ENCODE results near the gene ARSB. TPM values are rescaled to one million over a fixed set of nuclear protein-coding genes. Genes with fewer than 3 reads are reported as not detected.

Gene ARSB
- total and polyA plus RNA-seq, 10 of the 15 experiments (the other 5 are each of a cell fraction or from before 2014, with no cell fraction given), result 1.2 to 8.2 (median 6.1) TPM

GRCh38 chr5:78985725-78986223 lies 664 bp upstream of the ARSB start (continued):
- TF ChIP-seq, protein P1, sequence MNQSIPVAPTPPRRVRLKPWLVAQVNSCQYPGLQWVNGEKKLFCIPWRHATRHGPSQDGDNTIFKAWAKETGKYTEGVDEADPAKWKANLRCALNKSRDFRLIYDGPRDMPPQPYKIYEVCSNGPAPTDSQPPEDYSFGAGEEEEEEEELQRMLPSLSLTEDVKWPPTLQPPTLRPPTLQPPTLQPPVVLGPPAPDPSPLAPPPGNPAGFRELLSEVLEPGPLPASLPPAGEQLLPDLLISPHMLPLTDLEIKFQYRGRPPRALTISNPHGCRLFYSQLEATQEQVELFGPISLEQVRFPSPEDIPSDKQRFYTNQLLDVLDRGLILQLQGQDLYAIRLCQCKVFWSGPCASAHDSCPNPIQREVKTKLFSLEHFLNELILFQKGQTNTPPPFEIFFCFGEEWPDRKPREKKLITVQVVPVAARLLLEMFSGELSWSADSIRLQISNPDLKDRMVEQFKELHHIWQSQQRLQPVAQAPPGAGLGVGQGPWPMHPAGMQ (IDR thresholded peaks at IDR 0.05; ENCODE audit: borderline replicate concordance), result no peak
- TF ChIP-seq EP300 (IDR thresholded peaks at IDR 0.05; ENCODE audit: borderline replicate concordance in 1 of 2, control insufficient read depth in 1 of 2, low read depth in 2 of 2, low read length in 2 of 2) (peak; percentile 65 to 75), ELK1 (IDR thresholded peaks at IDR 0.05; ENCODE audit: low read depth, low read length) (no peak), NR2C1 (IDR thresholded peaks at IDR 0.05) (no peak), SMAD5 (IDR thresholded peaks at IDR 0.05; ENCODE audit: low read depth) (peak; percentile 24; the same call in 1 of the 2 replicates), ZSCAN29 (IDR thresholded peaks at IDR 0.05) (no peak), RBBP5 (conservative IDR thresholded peaks at IDR 0.05) (no peak), BCL11A (IDR thresholded peaks at IDR 0.05; ENCODE audit: low read depth, low read length) (peak; percentile 96), JUND (IDR thresholded peaks at IDR 0.05; ENCODE audit: low read depth, low read length) (peak; percentile 81; the same call in 1 of the 2 replicates), RAD51 (IDR thresholded peaks at IDR 0.05) (peak; percentile 60; the same call in 1 of the 2 replicates), MYC (IDR thresholded peaks at IDR 0.05; ENCODE audit: insufficient read depth, insufficient read length, insufficient replicate concordance, low read length, severe bottlenecking) (no peak), JUNB (IDR thresholded peaks at IDR 0.05) (peak; percentile 98), GATAD2B (conservative IDR thresholded peaks at IDR 0.05; ENCODE audit: low read depth) (no peak), CBX3 (IDR thresholded peaks at IDR 0.05; ENCODE audit: borderline replicate concordance, low read depth) (no peak), STAT1 (conservative IDR thresholded peaks at IDR 0.05) (no peak), WRNIP1 (IDR thresholded peaks at IDR 0.05; ENCODE audit: borderline replicate concordance, low read depth, low read length) (no peak), ZNF217 (IDR thresholded peaks at IDR 0.05) (no peak), CREB1 (IDR thresholded peaks at IDR 0.05; ENCODE audit: low read depth) (peak; percentile 56; the same call in 1 of the 2 replicates)
- TF ChIP-seq, protein P2, sequence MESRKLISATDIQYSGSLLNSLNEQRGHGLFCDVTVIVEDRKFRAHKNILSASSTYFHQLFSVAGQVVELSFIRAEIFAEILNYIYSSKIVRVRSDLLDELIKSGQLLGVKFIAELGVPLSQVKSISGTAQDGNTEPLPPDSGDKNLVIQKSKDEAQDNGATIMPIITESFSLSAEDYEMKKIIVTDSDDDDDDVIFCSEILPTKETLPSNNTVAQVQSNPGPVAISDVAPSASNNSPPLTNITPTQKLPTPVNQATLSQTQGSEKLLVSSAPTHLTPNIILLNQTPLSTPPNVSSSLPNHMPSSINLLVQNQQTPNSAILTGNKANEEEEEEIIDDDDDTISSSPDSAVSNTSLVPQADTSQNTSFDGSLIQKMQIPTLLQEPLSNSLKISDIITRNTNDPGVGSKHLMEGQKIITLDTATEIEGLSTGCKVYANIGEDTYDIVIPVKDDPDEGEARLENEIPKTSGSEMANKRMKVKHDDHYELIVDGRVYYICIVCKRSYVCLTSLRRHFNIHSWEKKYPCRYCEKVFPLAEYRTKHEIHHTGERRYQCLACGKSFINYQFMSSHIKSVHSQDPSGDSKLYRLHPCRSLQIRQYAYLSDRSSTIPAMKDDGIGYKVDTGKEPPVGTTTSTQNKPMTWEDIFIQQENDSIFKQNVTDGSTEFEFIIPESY (IDR thresholded peaks at IDR 0.05), result no peak
- TF ChIP-seq, protein P3, sequence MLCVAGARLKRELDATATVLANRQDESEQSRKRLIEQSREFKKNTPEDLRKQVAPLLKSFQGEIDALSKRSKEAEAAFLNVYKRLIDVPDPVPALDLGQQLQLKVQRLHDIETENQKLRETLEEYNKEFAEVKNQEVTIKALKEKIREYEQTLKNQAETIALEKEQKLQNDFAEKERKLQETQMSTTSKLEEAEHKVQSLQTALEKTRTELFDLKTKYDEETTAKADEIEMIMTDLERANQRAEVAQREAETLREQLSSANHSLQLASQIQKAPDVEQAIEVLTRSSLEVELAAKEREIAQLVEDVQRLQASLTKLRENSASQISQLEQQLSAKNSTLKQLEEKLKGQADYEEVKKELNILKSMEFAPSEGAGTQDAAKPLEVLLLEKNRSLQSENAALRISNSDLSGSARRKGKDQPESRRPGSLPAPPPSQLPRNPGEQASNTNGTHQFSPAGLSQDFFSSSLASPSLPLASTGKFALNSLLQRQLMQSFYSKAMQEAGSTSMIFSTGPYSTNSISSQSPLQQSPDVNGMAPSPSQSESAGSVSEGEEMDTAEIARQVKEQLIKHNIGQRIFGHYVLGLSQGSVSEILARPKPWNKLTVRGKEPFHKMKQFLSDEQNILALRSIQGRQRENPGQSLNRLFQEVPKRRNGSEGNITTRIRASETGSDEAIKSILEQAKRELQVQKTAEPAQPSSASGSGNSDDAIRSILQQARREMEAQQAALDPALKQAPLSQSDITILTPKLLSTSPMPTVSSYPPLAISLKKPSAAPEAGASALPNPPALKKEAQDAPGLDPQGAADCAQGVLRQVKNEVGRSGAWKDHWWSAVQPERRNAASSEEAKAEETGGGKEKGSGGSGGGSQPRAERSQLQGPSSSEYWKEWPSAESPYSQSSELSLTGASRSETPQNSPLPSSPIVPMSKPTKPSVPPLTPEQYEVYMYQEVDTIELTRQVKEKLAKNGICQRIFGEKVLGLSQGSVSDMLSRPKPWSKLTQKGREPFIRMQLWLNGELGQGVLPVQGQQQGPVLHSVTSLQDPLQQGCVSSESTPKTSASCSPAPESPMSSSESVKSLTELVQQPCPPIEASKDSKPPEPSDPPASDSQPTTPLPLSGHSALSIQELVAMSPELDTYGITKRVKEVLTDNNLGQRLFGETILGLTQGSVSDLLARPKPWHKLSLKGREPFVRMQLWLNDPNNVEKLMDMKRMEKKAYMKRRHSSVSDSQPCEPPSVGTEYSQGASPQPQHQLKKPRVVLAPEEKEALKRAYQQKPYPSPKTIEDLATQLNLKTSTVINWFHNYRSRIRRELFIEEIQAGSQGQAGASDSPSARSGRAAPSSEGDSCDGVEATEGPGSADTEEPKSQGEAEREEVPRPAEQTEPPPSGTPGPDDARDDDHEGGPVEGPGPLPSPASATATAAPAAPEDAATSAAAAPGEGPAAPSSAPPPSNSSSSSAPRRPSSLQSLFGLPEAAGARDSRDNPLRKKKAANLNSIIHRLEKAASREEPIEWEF (IDR thresholded peaks at IDR 0.05; ENCODE audit: insufficient replicate concordance, low read depth, low read length), result no peak
- TF ChIP-seq, protein P4, sequence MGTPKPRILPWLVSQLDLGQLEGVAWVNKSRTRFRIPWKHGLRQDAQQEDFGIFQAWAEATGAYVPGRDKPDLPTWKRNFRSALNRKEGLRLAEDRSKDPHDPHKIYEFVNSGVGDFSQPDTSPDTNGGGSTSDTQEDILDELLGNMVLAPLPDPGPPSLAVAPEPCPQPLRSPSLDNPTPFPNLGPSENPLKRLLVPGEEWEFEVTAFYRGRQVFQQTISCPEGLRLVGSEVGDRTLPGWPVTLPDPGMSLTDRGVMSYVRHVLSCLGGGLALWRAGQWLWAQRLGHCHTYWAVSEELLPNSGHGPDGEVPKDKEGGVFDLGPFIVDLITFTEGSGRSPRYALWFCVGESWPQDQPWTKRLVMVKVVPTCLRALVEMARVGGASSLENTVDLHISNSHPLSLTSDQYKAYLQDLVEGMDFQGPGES (IDR thresholded peaks at IDR 0.05), result no peak

Measured in GM12878 (cell line).